ENCODE measurements around the gene UMAD1.
"Not testable (repeated sequence)": the region's sequence is repeated elsewhere in the genome, so short reads cannot be mapped to it uniquely, and the experiment has no call there.

UMAD1 gene

GRCh38 chr7:7769710-7770627 is 129.4 kb downstream of the UMAD1 start:
- peak; percentile 62 for DNase-seq

GRCh38 chr7:7771452-7771851 is 130.9 kb downstream of the UMAD1 start:
- DNase-seq, result peak; percentile 25

- peak; percentile 81 for DNase-seq
Measured at GRCh38 chr7:7772397-7772821, 131.9 kb downstream of the UMAD1 start.

- DNase-seq, result peak; percentile 47
Measured at GRCh38 chr7:7773334-7774309, 133.1 kb downstream of the UMAD1 start.

- DNase-seq, result peak; percentile 32
Measured at GRCh38 chr7:7779888-7780287, 139.3 kb downstream of the UMAD1 start.

GRCh38 chr7:7783001-7783400 is 142.4 kb downstream of the UMAD1 start:
- DNase-seq, result no peak

GRCh38 chr7:7785344-7785973 is 144.9 kb downstream of the UMAD1 start:
- no peak for DNase-seq

GRCh38 chr7:7786595-7786994 is 146.0 kb downstream of the UMAD1 start:
- no peak for DNase-seq

- DNase-seq, result no peak
Measured at GRCh38 chr7:7789551-7789988, 149.0 kb downstream of the UMAD1 start.

GRCh38 chr7:7790041-7790741 is 149.6 kb downstream of the UMAD1 start:
- no peak for DNase-seq

- no peak for DNase-seq
Measured at GRCh38 chr7:7791523-7791922, 151.0 kb downstream of the UMAD1 start.

GRCh38 chr7:7792056-7792455 is 151.5 kb downstream of the UMAD1 start:
- DNase-seq, result no peak

GRCh38 chr7:7793249-7793648 is 152.7 kb downstream of the UMAD1 start:
- DNase-seq, result peak; percentile 54

GRCh38 chr7:7793921-7794320 is 153.4 kb downstream of the UMAD1 start:
- DNase-seq, result peak; percentile 51

- no peak for DNase-seq
Measured at GRCh38 chr7:7795203-7795602, 154.7 kb downstream of the UMAD1 start.

GRCh38 chr7:7795630-7796121 is 155.1 kb downstream of the UMAD1 start:
- peak; percentile 59 for DNase-seq

GRCh38 chr7:7798510-7798909 is 158.0 kb downstream of the UMAD1 start:
- peak; percentile 73 for DNase-seq

GRCh38 chr7:7799138-7799537 is 158.6 kb downstream of the UMAD1 start:
- peak; percentile 82 for DNase-seq

GRCh38 chr7:7802531-7802930 is 162.0 kb downstream of the UMAD1 start:
- DNase-seq, result no peak

- DNase-seq, result no peak
Measured at GRCh38 chr7:7803715-7804178, 163.2 kb downstream of the UMAD1 start.

- not testable (repeated sequence) for DNase-seq
Measured at GRCh38 chr7:7804822-7805221, 164.3 kb downstream of the UMAD1 start.

Data from NCI-H69 (cell line).